Ecto neural progenitor cell (in vitro differentiated cells): Measurements from ENCODE around the gene LTBR.
"Not testable (repeated sequence)": the region's sequence is repeated elsewhere in the genome, so short reads cannot be mapped to it uniquely, and the experiment has no call there.

Experiments
- DNase-seq: peaks from one replicate; pipeline ENCODE4 v3.0.0-alpha.2; 2018; ENCODE audit warnings: low spot score

The LTBR gene

DNA sequence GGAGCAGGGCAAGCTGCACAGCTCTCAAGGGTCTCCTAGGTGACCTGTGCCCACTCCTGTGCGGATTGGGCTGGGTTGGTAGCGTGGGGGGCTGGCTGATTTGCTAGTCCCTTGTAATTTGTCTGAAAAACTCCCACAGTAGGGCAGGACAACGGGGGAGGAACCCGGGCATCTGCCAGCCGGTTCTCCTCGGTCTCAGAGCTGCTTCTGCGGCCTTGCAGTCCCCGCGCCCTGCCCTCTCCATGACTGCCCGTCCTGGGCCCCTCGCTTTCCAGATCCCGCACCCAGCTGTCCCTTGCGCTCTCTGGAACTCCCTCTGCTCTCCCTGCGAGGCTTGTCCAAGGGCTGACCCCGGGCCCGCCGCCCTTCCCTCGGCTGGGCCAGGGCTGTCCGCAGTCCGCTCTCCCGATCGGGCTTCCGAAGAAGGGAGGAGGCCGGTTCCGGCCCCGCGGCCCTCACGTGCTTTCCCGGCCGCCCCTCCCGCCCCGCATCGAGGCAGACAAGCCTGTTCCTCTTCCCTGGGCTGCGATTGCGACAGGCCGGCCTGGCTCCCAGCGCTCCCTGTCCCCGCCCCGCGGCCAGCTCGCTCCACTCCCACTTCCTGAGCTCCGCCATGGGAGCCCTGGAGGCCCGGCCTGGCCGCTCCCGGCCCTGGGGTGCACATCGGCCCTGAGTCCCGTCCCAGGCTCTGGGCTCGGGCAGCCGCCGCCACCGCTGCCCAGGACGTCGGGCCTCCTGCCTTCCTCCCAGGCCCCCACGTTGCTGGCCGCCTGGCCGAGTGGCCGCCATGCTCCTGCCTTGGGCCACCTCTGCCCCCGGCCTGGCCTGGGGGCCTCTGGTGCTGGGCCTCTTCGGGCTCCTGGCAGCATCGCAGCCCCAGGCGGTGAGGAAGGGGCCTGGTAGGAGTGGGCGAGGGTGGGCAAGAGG is at the start of gene LTBR:
Gene LTBR, plus strand, starts transcription at position 591 of the 927 bp plus-strand sequence. Its CDS starts 197 bp downstream, at position 788.
- peak; percentile 84 for DNase-seq

DNA sequence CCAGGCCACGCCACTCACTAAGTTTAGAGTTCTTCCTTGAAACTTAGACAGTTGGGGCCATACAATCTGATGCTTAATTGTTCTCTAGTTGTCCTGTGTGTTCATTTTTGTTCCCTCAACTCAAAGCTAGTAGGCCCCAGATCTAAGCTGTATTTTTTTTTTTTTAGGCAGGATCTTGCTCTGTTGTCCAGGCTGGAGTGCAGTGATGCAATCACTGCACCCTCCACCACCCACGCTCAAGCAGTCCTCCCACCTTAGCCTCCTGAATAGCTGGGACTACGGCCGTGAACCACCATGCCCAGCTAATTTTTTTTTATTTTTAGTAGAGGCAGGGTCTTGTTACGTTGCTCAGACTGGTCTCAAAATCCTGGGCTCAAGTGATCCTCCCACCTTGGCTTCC is 49.6 kb upstream of the LTBR start:
- DNase-seq = no peak

DNA sequence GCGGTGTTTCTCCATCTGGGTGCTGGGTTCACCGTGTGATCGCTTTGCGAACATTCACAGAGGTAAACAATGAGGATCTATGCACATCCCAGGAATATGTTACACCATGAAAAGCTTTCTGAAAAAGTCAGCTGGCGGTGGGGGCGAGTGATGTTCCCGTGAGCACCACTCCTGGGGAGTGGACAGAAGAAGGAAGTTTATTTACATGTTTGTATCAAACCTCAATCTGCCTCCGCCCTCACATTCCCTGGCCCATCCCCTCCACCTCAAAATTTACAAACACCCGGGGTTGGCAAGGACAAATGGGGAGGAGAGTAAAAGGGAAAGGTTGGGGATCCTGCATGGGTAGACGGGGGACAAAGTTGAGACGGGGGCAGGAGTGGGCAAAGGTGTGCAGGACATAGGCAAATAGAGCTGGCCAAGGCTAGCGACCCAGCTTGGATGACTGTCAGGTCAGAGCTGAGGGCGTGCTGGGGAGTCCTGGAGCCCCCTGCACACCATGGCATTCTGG is 49.0 kb upstream of the LTBR start:
- no peak for DNase-seq

DNA sequence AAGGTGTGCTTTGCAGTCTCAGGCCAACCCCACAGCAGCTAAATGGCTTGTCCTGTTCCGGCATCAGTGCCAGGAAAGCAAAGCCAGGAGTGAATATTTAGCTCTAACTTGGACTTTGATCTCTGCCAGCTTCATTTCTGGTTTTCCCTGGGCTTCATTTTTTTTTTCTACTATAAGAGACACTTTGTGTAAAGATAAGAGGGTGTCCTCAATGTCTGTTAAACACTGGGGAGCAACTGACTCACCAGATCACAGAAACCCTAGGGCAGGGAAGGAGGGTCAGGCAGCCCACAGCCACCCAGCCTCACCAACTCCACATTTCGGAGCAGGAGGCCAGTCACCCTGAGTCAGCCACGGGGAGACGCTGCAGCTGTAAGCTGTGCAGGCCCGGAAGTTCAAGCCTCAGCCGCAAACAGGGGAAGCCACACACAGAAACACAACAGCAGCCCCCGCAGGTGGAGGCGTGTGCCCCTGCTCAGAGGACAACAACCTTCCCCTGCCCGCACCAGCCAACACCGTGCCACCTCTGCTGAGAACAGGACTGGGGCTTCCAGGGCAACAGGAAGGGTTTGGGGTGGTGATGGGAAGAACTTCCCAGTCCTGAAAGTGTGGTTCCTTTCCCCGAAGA is 48.4 kb upstream of the LTBR start:
- peak; percentile 78 for DNase-seq

DNA sequence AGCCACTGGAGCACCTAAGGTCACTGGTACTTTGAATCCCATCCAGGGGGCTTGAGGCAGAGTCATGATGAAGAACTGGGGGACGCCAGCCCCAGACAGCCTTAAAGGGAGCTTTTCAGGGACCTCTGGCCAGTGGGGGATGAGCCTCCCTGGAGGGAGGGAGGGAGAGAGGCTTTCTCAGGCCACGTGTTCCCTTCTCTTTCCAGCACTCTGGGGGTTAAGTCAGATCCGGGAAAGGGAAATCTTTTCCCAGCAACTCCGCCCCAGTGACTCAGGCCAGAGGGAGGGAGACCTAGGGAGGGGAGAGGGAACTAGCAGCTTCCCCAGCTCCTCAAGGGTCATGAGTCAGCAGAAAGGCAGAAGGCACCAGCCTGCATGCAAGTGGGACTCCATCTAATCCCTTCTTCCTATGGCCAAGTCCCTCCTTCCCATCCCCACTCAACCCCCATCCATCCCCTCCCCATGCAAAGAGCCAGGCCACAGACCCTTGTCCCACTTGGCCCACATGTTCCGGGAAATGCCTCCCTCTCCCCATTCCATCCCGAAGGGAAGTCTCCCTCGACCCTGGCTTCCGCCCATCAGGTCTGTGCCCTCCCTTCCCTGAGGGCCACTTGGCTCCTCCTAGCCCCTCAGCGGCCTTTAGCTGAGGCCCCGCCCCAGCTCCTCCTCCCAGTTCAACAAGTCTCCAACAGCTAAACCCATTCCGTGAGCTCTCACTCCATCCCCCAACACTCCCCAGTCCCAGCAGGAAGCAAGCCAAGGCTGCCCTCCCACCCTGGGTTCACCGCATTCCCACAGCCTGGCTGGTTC is 47.7 kb upstream of the LTBR start:
- DNase-seq = peak; percentile 97

DNA sequence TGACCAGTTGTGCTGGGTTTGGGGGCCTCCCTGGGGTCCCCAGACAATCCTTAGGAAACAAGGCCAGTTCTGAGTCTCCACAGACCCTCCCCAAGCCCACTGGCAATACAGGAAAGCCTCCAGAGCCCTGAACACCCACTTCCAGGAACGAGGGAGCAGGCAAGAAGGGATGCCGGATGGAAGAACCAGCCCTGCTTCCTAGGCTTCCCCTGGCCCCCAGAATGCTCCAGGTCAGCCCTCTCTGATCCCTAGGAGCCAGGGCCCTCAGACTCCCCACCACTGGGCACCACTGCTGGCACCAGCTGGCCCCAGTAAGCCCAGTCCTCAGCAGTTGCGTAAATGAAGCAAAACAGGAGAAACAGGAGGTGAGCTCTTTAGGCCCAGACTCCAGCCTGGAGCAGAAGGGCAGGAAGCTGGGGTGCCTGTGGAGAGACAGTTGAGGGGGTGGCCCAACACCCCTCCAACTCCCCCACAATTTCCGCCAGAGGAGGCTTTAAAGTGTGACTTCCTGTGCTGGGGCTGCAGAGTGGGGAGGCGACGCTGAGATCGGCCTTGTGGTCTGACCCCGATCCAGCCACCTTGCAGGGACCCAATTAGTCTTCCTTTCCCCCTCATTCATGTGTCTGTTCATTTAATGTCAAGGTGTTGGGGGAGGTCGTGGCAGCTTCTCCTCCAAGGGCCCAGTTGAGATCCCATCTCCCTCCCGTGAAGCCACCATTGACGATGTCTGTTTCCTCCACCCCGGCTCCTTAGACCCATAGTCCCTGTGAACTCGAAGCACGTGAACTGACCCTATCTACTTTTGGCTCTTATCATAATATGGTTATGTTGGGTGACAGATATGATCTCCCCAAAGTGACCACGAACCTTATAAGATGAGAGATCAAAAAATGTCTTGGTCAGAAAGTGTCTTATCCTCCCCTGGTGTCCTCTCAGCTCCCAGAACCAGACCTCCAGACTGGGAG is 46.8 kb upstream of the LTBR start:
- DNase-seq = no peak

DNA sequence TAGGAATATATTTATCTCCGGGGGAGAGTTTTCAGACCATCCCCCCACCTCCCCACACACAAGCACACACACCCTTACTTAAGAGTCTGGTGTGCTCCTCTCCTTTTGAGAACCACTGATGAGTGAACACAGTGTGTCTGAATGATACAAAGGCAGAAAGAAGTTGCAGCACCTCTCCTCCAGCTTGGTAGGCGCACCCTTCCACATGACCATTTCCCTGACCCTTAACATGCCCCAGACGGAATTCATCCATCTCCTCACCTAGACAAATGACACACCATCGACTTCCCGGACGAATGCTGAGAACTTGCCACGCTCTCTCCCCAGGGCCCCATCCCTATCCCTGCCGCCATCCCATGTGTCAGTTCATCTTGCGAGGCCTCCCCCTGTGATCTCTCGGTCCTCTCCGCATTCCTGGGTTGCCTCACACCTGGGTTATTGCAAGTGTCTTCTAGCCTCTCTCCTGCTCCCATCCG is 46.0 kb upstream of the LTBR start:
- DNase-seq = no peak

DNA sequence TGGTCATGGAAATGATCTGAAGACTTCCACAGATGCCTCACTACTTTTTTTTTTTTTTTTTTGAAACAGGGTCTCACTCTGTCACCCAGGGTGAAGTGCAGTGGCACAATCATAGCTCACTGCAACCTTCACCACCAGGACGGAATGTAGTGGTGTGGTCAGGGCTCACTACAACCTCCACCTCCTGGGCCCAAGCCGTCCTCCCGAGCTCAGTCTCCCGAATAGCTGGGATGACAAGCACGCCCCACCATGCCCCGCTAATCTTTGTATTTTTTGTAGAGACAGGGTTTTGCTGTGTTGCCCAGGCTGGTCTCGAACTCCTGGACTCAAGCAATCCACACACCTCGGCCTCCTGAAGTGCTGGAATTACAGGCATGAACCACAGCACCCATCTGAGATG is 45.4 kb upstream of the LTBR start:
- not testable (repeated sequence) for DNase-seq

DNA sequence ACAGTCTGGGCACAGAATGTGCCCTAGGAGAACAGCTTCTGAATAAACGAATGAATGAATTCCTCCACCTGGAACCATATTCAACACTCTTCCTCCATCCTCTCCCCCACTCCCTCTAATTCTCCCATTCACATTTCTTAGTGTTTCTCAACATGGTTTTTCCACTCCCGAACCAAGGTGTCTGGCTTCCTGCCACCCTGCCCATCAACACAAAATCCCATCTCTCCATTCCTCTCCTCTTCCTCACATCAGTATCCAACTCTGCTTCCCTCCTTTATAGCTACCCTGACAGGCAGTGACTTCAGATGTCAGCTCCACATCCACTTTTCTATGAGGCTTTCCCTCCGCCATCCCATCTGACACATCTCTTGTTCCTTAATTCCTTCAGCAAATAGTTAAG is 45.0 kb upstream of the LTBR start:
- DNase-seq = no peak

DNA sequence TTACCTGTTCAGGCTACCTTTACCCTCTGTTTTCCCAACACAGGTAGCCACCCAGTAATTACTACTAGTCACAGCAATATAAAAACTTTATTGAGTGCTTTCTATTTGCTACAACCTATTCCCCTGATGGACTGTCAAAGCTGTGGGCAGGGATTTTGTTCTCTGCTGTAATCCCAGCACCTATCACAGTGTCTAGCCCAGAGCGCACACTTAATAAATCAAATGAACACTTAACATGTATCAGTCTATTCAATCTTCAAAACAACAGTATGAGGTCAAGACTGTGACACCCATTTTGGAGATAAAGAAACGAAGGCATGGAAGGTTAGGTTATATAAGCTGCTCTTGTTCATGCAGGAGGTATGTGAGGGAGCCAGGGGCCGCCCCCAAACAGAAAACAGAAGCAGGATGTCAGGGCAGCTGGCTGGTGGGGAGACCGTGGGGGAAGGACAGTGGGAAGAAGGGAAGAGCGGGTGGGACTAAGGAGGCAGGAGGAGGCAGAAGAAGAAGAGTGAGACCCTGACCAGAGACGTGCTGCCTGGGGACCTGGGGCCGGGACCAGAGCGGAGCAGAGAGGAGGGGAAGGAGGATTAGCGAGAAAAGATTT is 43.8 kb upstream of the LTBR start:
- no peak for DNase-seq

DNA sequence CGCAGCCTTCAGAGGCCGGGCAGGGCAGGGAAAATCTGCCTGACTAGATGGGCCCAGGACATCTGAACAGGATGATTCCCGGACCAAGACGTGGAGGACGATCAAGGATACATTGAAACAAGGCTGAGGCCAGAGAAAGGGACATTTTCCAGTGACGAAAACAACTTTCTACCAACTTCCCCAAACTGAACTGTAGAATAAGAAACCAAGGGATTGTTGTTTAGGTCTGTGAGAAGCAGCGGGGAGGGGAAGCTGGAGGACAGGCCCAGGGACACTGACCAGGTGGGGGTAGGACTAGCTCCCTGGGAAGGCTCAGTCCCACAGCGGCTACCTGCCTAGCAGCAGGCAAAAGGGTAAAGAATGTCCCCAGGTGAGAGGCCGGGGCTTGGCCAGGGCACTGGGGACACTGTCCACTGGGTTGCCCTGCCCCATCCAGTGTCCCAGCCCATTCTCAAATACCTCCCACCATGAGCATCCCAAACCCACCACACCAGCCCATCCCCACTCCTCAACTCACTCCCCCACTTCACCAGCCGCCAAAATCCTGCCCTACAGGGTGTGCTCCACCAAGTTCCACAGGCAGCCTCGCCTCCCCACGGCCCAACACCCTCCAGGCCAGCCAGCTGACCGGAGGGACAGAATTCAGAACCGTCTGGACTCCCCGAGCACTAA is 43.1 kb upstream of the LTBR start:
- DNase-seq = no peak

DNA sequence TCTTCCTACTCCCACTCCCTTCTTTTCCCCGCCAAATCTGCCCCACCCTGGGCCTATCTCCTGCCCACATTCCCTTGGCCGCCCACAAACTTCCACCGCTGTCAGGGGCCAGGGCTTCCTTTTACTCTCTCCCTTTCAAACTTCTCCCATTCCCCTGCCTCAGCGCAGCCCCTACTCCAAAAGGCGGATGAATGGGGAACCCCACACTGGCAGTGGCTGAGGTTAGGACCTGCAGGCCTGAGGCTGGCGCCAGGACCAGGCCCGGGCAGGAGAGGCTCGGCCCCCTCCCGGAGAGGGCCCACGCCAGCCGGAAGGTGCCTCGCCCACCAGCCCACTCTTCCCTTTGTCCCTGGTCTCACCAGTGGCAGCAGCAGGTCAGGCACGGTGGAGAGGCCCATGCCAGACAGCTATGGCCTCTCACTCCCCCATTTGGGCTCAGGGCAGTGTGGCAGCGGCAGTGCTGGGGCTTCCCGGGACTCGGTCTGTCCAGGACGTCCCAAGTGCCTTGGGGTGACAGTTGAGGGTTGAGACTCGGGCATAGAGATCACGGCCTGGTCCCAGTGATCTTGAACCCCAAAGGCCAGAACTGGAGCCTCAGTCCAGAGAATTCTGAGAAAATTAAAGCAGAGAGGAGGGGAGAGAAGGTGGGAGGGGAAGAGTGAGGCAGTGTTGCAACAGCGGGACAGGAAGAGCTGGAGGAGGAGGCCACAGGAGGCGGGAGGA is 42.4 kb upstream of the LTBR start, which contains the start of gene TNFRSF1A:
Gene TNFRSF1A, minus strand, starts transcription at position 660 of the 723 bp plus-strand sequence. Its CDS starts 262 bp downstream, at position 398.
- DNase-seq = peak; percentile 76

DNA sequence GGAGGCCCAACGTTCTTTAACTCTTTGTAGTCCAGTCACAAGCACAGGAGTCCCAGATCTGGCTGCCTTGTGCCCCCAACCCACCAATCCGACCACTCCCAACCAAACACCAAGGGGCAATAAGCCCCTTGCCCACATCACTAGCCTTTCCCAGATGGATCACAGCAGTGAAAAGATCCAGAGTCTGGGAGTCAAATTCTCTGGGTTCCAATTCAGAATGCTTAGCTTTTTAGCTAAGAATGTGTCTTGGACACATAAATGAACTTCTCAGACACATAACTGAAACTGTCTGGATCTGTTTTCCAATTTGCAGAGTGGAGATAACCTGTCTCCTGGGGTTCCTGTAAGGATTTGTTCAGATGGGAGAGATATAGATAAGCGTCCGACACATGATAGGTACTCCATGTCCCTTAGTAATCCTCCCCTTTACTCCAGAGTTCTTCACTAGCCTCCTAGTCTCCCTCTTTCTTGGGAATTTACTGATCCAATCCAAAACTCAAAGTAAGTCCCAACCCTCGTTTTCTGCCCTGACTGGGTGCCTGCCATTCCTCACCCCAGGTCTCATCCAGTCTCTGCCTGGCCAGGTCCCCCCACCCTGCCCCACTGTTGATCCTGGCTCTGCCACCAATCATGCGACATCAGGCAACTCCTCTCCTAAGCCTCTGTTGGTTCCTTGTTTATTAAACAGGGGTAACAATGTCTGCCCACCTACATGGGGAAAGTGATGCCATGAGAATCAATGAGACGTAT is 41.6 kb upstream of the LTBR start:
- no peak for DNase-seq

DNA sequence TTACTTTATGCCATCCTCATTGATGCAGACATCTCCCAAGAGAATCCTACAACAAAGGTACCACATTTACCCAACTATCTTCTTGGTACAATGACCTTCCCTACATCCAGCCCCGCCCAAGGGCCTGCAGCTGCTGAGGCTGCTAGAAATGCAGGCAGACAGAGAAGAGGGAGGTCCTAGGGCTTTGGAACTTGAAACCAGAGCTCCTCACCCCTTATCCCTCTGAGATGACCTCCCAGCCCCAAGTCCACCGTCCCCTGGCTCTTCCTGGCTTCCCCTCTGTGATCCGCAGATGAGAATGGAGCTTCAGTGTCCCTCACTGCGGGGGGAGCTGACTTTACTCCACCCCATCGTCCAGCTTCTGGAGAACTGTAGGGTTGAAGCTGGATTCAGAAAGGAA is 40.4 kb upstream of the LTBR start:
- no peak for DNase-seq

DNA sequence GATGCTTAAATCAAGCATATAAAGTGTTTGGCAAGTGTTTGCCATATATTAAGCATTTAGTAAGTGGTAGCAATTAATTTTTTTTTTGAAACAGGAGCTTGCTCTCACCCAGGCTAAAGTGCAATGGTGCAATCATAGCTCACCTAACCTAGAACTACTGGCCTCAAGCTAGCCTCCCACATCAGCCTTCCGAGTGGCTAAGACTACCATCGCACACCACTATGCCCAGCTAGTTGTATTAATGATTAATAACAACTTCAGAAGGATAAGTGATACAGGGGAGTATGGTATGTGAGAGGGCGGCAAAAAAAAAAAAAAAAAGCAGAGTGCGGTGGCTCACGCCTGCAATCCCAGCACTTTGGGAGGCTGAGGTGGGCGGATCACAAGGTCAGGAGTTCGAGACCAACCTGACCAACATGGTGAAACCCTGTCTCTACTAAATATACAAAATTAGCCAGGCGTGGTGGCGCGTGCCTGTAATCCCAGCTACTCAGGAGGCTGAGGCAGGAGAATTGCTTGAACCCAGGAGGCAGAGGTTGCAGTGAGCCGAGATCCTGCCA is 39.8 kb upstream of the LTBR start:
- DNase-seq = not testable (repeated sequence)

DNA sequence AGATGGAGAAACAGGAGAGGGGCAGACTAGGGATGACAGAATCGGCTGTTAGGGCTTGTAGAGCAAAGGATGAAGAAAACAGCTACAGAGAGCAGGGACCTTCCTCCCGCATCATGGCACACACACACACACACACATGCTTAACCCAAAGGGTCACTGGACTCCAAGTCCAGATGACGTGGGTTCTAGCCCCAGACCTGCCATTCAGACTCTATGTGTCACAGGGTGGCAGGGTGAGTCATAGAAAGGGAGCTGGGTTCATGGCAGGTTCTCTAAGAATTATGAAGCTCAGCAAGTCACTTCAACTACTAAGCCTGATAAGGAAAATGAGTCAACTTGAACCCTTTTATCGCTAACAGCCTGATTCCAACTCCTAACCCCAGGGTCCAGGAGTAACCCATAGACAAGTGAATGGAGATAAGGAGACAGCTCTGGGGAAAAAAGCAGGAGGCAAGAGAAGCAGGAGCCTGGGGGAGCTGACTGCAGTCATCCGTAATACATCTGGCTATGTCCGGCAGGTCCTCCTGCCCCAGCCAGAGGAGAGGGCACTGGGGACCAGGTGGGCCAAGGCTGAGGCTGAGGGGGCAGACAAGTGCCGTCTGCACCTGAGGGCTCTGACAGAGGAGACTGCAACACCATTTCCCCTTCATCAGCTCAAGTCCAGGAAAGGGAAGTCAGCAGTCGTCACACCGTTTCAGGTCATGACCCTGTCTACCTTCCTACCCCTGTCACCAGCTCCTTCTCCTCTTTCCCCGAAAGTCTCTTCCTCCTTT is 38.5 kb upstream of the LTBR start:
- no peak for DNase-seq

DNA sequence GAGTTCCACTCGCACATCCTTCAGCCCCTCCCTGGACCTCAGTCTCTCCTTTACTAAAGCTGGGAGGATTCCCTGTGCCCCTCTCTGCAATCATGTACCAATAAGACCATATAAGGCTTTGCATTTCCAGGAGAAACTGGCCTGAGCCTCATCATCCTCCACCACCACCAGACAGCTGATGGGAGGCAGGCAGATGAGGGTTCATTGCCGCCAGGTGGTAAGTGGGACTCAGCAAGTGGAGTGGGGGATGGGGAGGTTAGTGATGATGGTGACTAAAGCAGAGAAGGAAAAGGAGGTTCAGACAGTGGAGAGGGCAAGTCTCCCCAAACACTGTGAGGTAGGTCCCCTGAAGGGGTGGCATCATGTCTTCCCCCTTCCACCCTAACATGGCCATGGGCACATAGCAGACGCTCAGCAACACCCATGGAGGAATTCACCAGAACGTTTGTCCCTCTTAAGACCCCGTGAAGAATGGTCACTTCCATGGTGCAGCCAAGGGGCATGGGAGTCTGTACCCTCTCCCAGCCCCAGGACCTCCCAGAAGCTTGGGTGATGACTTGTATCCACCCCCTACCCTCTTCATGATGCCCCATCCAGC is 37.6 kb upstream of the LTBR start:
- DNase-seq = no peak
